Body of pancreas (tissue), 4 donors: ENCODE measurements around the gene ALDOC.

ENCODE experiments used
- POLR2A ChIP-seq, 3 donors: fragments of 450-650 bp; IDR thresholded peaks; one replicate each; pipeline ENCODE4 v1.6.1; 2016; ENCODE audit warnings: antibody characterized with exemption in 3 of 3, mild to moderate bottlenecking in 2 of 3
- TF ChIP-seq, protein P1 (sequence below), 7 experiments: fragments of 450-650 bp in 4 of 7; fragments of 200-600 bp in 3 of 7; sonication (generic) in 3 of 7; IDR thresholded peaks; one replicate each; pipeline ENCODE4 v1.5.1; 2016 to 2019; ENCODE audit warnings: antibody characterized with exemption in 7 of 7

- TF ChIP-seq, protein P1, sequence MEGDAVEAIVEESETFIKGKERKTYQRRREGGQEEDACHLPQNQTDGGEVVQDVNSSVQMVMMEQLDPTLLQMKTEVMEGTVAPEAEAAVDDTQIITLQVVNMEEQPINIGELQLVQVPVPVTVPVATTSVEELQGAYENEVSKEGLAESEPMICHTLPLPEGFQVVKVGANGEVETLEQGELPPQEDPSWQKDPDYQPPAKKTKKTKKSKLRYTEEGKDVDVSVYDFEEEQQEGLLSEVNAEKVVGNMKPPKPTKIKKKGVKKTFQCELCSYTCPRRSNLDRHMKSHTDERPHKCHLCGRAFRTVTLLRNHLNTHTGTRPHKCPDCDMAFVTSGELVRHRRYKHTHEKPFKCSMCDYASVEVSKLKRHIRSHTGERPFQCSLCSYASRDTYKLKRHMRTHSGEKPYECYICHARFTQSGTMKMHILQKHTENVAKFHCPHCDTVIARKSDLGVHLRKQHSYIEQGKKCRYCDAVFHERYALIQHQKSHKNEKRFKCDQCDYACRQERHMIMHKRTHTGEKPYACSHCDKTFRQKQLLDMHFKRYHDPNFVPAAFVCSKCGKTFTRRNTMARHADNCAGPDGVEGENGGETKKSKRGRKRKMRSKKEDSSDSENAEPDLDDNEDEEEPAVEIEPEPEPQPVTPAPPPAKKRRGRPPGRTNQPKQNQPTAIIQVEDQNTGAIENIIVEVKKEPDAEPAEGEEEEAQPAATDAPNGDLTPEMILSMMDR (IDR thresholded peaks at IDR 0.05): no peak
- no peak for TF ChIP-seq POLR2A (IDR thresholded peaks at IDR 0.05)
Observed at GRCh38 chr17:28530926-28531325, 45.8 kb downstream of the ALDOC start.
